Cardiac fibroblast (primary cell): Measurements from ENCODE around the gene SYT1.

ENCODE experiments used
- DNase-seq, 2 donors: peaks; one replicate each; pipeline versions ENCODE4 v3.0.0 to v3.0.0-alpha.2; 2010; ENCODE audit warnings: low read depth in 2 of 2
- H3K4me3 ChIP-seq, 2 donors: replicated peaks in 1 of 2; 1 replicate in 1 of 2; 2 replicates in 1 of 2; pipeline ENCODE4 v1.5.1; 2011; ENCODE audit warnings: low read depth in 2 of 2, low read length in 2 of 2, mild to moderate bottlenecking in 2 of 2, moderate library complexity in 1 of 2
- TF ChIP-seq, protein P1 (sequence below): IDR thresholded peaks from one replicate; pipeline ENCODE4 v1.5.1; 2011; ENCODE audit warnings: low read depth, mild to moderate bottlenecking, low read length, inconsistent platforms

Gene SYT1

DNA sequence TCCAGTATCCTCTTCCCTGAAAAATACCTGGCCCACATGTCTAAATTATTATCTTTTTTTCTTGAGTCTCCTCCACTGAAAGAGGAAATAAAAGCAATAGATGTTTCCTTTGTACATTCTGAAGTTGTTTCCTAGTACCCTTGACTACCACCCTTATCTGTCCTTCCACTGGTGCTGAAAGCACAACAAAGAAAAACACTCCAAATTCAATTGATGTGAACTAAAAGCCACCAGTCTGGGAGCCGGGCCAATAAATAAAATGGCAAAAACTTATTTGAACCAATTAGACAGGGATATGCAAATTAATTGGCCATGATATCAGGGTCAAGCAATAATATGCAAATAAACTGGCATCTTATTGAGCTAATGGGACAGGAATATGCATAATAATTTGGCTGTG, 495.7 kb downstream of the SYT1 start:
- TF ChIP-seq, protein P1, sequence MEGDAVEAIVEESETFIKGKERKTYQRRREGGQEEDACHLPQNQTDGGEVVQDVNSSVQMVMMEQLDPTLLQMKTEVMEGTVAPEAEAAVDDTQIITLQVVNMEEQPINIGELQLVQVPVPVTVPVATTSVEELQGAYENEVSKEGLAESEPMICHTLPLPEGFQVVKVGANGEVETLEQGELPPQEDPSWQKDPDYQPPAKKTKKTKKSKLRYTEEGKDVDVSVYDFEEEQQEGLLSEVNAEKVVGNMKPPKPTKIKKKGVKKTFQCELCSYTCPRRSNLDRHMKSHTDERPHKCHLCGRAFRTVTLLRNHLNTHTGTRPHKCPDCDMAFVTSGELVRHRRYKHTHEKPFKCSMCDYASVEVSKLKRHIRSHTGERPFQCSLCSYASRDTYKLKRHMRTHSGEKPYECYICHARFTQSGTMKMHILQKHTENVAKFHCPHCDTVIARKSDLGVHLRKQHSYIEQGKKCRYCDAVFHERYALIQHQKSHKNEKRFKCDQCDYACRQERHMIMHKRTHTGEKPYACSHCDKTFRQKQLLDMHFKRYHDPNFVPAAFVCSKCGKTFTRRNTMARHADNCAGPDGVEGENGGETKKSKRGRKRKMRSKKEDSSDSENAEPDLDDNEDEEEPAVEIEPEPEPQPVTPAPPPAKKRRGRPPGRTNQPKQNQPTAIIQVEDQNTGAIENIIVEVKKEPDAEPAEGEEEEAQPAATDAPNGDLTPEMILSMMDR: no peak
- no peak for DNase-seq
- no peak overlapping the region for H3K4me3 ChIP-seq

- no peak overlapping the region for H3K4me3 ChIP-seq
- TF ChIP-seq, protein P1: no peak
- no peak for DNase-seq
Measured at GRCh38 chr12:79360936-79361335, 496.4 kb downstream of the SYT1 start.

DNA sequence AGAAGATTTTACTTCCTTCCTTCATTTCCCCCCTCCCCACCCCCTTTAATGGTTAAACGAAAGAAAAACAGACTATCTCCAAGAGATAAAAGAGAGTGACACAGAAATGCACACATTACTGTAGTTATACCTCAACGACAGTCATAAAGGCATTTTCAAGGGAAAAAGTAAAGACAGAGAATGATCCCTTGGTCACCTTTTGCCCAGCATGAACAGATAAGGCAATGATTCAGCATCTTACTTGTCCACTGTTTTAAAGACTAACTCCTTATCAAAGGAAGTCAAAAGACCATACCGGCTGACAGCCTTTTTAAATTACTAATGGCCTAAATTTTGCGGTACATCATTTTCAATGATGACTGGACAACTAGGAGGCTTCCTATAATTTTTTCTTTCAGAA, 499.6 kb downstream of the SYT1 start:
- no peak for DNase-seq
- no peak overlapping the region for H3K4me3 ChIP-seq
- TF ChIP-seq, protein P1: no peak

- TF ChIP-seq, protein P1: no peak
- DNase-seq: no peak
- H3K4me3 ChIP-seq: no peak overlapping the region
Measured at GRCh38 chr12:79366374-79366773, 501.8 kb downstream of the SYT1 start.

DNA sequence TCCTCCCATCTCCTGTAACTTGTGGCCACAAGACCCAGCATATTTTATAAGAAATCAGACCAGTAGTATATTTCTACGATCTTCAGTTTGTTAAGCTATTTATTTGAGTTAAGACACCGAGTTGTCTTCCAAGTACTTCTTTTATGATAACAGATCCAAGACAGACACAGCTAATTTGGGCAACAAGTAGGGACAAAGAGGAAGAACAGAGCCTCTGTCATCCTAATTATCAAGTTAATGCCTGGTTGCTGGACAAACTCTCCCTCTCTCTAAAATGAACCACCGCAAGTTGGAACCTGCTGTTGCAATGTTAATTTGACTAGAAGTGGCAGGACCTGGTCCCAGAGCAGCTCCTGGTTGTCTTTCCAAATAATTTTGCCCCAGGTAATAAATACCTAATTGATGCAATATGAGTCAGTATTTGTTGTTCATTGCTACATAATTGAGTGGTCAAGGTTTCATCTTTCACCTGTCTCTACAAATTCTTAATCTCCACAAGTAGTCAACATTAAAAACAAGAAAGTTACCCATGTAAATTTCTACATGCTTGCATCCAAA, 502.5 kb downstream of the SYT1 start:
- no peak for DNase-seq
- TF ChIP-seq, protein P1: no peak

DNA sequence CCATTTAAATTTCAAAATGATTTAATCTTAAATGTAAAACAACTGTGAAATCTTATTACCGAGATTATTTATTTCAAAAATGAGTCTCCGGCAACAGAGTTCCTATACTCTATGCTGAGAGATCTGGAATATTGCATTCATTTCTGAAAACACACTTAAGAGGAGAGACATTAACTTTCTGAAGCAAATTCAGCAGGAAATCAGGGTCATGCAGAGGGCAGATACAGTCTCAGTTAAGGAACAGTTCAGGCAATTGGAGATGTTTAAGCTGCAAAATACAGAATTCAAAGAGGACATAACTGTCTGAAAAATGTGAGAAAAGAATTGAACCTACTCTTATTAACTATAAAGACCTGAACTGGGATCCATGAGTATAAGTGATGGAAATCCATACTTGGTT, 505.4 kb downstream of the SYT1 start:
- H3K4me3 ChIP-seq: no peak overlapping the region
- TF ChIP-seq, protein P1: no peak

More for the DNA sequence above, 502.5 kb downstream of the SYT1 start:
- H3K4me3 ChIP-seq: no peak overlapping the region

GRCh38 chr12:79371226-79371625, 506.7 kb downstream of the SYT1 start:
- TF ChIP-seq, protein P1: no peak
- no peak overlapping the region for H3K4me3 ChIP-seq
- DNase-seq: no peak

More for the DNA sequence above, 505.4 kb downstream of the SYT1 start:
- DNase-seq: no peak
